ENCODE measurements around the gene BTG4.

DNA sequence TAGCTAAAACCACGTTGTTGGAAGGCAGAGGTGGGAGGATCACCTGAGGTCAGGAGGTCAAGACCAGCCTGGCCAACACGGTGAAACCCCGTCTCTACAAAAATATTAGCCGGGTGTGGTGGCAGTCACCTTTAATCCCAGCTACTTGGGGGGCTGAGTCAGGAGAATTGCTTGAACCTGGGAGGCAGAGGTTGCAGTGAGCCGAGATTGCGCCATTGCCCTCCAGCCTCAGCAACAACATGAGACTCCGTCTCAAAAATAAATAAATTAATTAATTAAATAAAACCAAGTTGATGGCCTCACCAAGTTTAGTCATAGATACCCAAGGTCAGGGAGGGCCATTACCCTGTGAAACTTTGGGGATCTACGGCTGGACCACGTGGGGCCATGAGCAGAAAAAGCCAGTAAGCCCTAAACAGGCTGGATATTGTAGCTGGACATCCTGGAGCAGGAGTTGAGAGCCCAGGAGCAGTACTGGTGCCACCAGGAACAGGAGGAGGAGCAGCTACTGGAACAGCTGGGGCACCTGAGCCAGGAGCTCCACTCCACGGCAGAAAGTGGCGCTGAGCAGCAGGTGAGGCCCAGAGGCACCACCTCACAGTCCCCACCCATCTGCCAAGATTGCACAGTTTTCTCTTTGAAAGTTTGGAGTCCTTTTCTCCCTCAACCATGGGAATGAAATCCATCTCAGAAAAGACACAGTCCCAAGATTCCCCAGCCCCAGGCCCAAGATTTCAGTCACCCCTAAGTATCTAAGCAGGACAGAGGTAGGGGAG lies 50.5 kb downstream of the BTG4 start:
- TF ChIP-seq, protein P1, sequence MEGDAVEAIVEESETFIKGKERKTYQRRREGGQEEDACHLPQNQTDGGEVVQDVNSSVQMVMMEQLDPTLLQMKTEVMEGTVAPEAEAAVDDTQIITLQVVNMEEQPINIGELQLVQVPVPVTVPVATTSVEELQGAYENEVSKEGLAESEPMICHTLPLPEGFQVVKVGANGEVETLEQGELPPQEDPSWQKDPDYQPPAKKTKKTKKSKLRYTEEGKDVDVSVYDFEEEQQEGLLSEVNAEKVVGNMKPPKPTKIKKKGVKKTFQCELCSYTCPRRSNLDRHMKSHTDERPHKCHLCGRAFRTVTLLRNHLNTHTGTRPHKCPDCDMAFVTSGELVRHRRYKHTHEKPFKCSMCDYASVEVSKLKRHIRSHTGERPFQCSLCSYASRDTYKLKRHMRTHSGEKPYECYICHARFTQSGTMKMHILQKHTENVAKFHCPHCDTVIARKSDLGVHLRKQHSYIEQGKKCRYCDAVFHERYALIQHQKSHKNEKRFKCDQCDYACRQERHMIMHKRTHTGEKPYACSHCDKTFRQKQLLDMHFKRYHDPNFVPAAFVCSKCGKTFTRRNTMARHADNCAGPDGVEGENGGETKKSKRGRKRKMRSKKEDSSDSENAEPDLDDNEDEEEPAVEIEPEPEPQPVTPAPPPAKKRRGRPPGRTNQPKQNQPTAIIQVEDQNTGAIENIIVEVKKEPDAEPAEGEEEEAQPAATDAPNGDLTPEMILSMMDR (IDR thresholded peaks at IDR 0.05; ENCODE audit: extremely low read depth in 1 of 2, insufficient read depth in 1 of 2, low read depth in 1 of 2, low read length in 2 of 2): no peak
- TF ChIP-seq POLR2A (IDR thresholded peaks at IDR 0.05; ENCODE audit: low read depth, low read length): no peak
